H9 (cell line): ENCODE data around the gene PEX7. TPM values are rescaled to one million over a fixed set of nuclear protein-coding genes. Genes with fewer than 3 reads are reported as not detected.
"Not testable (repeated sequence)": the region's sequence is repeated elsewhere in the genome, so short reads cannot be mapped to it uniquely, and the experiment has no call there.

Source experiments
- DNase-seq: peaks from one replicate; pipeline ENCODE4 v3.0.0-alpha.2; 2017
- H2AFZ ChIP-seq: one replicate; pipeline ENCODE4 v1.6.1; 2013; ENCODE audit warnings: mild to moderate bottlenecking, low read length, control low read depth, moderate library complexity
- H2AK5ac ChIP-seq: 2 replicates; pipeline ENCODE4 v1.6.1; 2013; ENCODE audit warnings: low read length, control low read depth, mixed read lengths; ENCODE audit not compliant: insufficient read length
- H2BK120ac ChIP-seq: one replicate; pipeline ENCODE4 v1.6.1; 2013; ENCODE audit warnings: low read depth, mild to moderate bottlenecking, low read length, control low read depth, inconsistent platforms; ENCODE audit not compliant: poor library complexity, severe bottlenecking
- H2BK12ac ChIP-seq: 2 replicates; pipeline ENCODE4 v1.6.1; 2013; ENCODE audit warnings: low read length, control low read depth, mixed read lengths, low read depth; ENCODE audit not compliant: insufficient read length
- H2BK15ac ChIP-seq: 2 replicates; pipeline ENCODE4 v1.6.1; 2013; ENCODE audit warnings: low read depth, low read length, control low read depth
- H2BK20ac ChIP-seq: one replicate; pipeline ENCODE4 v1.6.1; 2013; ENCODE audit warnings: low read depth, mild to moderate bottlenecking, low read length, control low read depth, inconsistent platforms; ENCODE audit not compliant: poor library complexity, severe bottlenecking
- H2BK5ac ChIP-seq: 2 replicates; pipeline ENCODE4 v1.6.1; 2013; ENCODE audit warnings: low read length, control low read depth, mixed read lengths; ENCODE audit not compliant: insufficient read length
- H3K14ac ChIP-seq: 2 replicates; pipeline ENCODE4 v1.6.1; 2013; ENCODE audit warnings: low read length, control low read depth; ENCODE audit not compliant: insufficient read depth
- H3K18ac ChIP-seq: 2 replicates; pipeline ENCODE4 v1.6.1; 2013; ENCODE audit warnings: low read depth, mild to moderate bottlenecking, mixed read lengths, low read length, control low read depth; ENCODE audit not compliant: insufficient read length
- H3K23ac ChIP-seq: 2 replicates; pipeline ENCODE4 v1.6.1; 2013; ENCODE audit warnings: low read length, control low read depth, mixed read lengths, low read depth; ENCODE audit not compliant: insufficient read length
- H3K23me2 ChIP-seq: 2 replicates; pipeline ENCODE4 v1.6.1; 2013; ENCODE audit warnings: low read depth, mild to moderate bottlenecking, mixed read lengths, low read length, control low read depth; ENCODE audit not compliant: insufficient read length, poor library complexity, severe bottlenecking
- H3K27ac ChIP-seq: 2 replicates; pipeline ENCODE4 v1.5.1; 2013; ENCODE audit warnings: low read length, control low read depth, mixed read lengths, low read depth; ENCODE audit not compliant: insufficient read length
- H3K27me3 ChIP-seq: 2 replicates; pipeline ENCODE4 v1.6.1; 2013; ENCODE audit warnings: low read length, control low read depth, inconsistent platforms; ENCODE audit not compliant: insufficient read depth
- H3K4ac ChIP-seq: 2 replicates; pipeline ENCODE4 v1.6.1; 2013; ENCODE audit warnings: low read depth, mild to moderate bottlenecking, control low read depth, inconsistent platforms, low read length, moderate library complexity
- H3K4me1 ChIP-seq: 2 replicates; pipeline ENCODE4 v1.6.1; 2013; ENCODE audit warnings: low read length, control low read depth, inconsistent platforms; ENCODE audit not compliant: insufficient read depth
- H3K4me2 ChIP-seq: 2 replicates; pipeline ENCODE4 v1.6.1; 2013; ENCODE audit warnings: low read length, control low read depth, mixed read lengths; ENCODE audit not compliant: insufficient read length, insufficient read depth
- H3K56ac ChIP-seq: 2 replicates; pipeline ENCODE4 v1.6.1; 2013; ENCODE audit warnings: low read depth, mild to moderate bottlenecking, mixed read lengths, low read length, control low read depth; ENCODE audit not compliant: insufficient read length
- H3K79me1 ChIP-seq: 2 replicates; pipeline ENCODE4 v1.6.1; 2013; ENCODE audit warnings: low read depth, mild to moderate bottlenecking, moderate library complexity, low read length, control low read depth, inconsistent platforms; ENCODE audit not compliant: insufficient read depth, poor library complexity, severe bottlenecking
- H3K79me2 ChIP-seq: 2 replicates; pipeline ENCODE4 v1.6.1; 2013; ENCODE audit warnings: low read length, control low read depth, inconsistent platforms; ENCODE audit not compliant: insufficient read depth
- H3K9ac ChIP-seq: 2 replicates; pipeline ENCODE4 v1.6.1; 2013; ENCODE audit warnings: low read length, control low read depth, mixed read lengths; ENCODE audit not compliant: insufficient read length; ENCODE audit errors: extremely low read depth
- H3K9me3 ChIP-seq: one replicate; pipeline ENCODE4 v1.6.1; 2013; ENCODE audit warnings: low read depth, low read length, inconsistent platforms; ENCODE audit not compliant: control insufficient read depth
- H3T11ph ChIP-seq: one replicate; pipeline ENCODE4 v1.6.1; 2013; ENCODE audit warnings: mild to moderate bottlenecking, low read length, control low read depth, inconsistent platforms
- H4K20me1 ChIP-seq: one replicate; pipeline ENCODE4 v1.6.1; 2013; ENCODE audit not compliant: control insufficient read depth, insufficient read length, insufficient read depth
- H4K5ac ChIP-seq: 2 replicates; pipeline ENCODE4 v1.6.1; 2013; ENCODE audit warnings: low read depth, mild to moderate bottlenecking, mixed read lengths, low read length, control low read depth; ENCODE audit not compliant: insufficient read length
- H4K8ac ChIP-seq: replicated peaks from 2 replicates; pipeline ENCODE4 v1.6.1; 2013; ENCODE audit warnings: low read length, control low read depth, mixed read lengths, low read depth; ENCODE audit not compliant: insufficient read length
- H4K91ac ChIP-seq: 2 replicates; pipeline ENCODE4 v1.6.1; 2013; ENCODE audit warnings: low read depth, mild to moderate bottlenecking, moderate library complexity, mixed read lengths, low read length, control low read depth; ENCODE audit not compliant: insufficient read length
- H3K27ac Mint-ChIP-seq, 3 experiments: 2 replicates in 2 of 3; 3 replicates in 1 of 3; pipeline ENCODE4 v1.8.0; 2020 to 2021; ENCODE audit warnings: mixed read lengths in 3 of 3, mild to moderate bottlenecking in 1 of 3, moderate library complexity in 1 of 3
- H3K27me3 Mint-ChIP-seq: 2 replicates; pipeline ENCODE4 v1.8.0; 2021; ENCODE audit warnings: low read depth, mild to moderate bottlenecking, moderate library complexity, mixed read lengths
- H3K36me3 Mint-ChIP-seq, 3 experiments: 2 replicates in 2 of 3; 3 replicates in 1 of 3; pipeline ENCODE4 v1.8.0; 2020 to 2021; ENCODE audit warnings: low read depth in 3 of 3, mixed read lengths in 3 of 3; ENCODE audit not compliant: insufficient read depth in 1 of 3
- H3K4me1 Mint-ChIP-seq, 2 experiments: 2 replicates each; pipeline ENCODE4 v1.8.0; 2020; ENCODE audit warnings: mixed read lengths in 2 of 2
- H3K4me3 Mint-ChIP-seq, 2 experiments: 2 replicates in 1 of 2; 3 replicates in 1 of 2; pipeline ENCODE4 v1.8.0; 2020 to 2021; ENCODE audit warnings: mild to moderate bottlenecking in 2 of 2, mixed read lengths in 2 of 2, moderate library complexity in 1 of 2
- H3K9me3 Mint-ChIP-seq, 2 experiments: 2 replicates in 1 of 2; 3 replicates in 1 of 2; pipeline ENCODE4 v1.8.0; 2020; ENCODE audit warnings: mild to moderate bottlenecking in 2 of 2, mixed read lengths in 2 of 2, moderate library complexity in 1 of 2
- WGBS: extraction: QIAGEN DNeasy Blood & Tissue Kit; methylation state at CpG from one replicate; pipeline ENCODE4 v1.1.7; 2013; ENCODE audit warnings: missing lambda C conversion rate, low lambda C conversion rate, mixed read lengths; ENCODE audit not compliant: insufficient read length; ENCODE audit errors: extremely low coverage; 5-methylcytosine and 5-hydroxymethylcytosine counted together
- total RNA-seq: library from RNA; stranded (reverse); gene quantifications from 2 replicates; pipeline ENCODE4 v1.2.1, GENCODE V29; 2021

The PEX7 gene
- total RNA-seq, 1 experiment from 2014 or later = 8.4 TPM

GRCh38 chr6:136849979-136850563 is 27.7 kb downstream of the PEX7 start:
- H2AFZ ChIP-seq, H2BK5ac ChIP-seq, H3K27ac Mint-ChIP-seq, H3K23me2 ChIP-seq, H4K91ac ChIP-seq, H4K20me1 ChIP-seq, H3K4me2 ChIP-seq, H3K27ac ChIP-seq, H3K23ac ChIP-seq, H2BK15ac ChIP-seq, H3K4me3 Mint-ChIP-seq, H4K8ac ChIP-seq, H3K56ac ChIP-seq, H3K27me3 ChIP-seq, H3K9me3 Mint-ChIP-seq, H2BK20ac ChIP-seq, H3K9me3 ChIP-seq, H3K4me1 Mint-ChIP-seq, H3K4me1 ChIP-seq, H3K27me3 Mint-ChIP-seq, H3K4ac ChIP-seq, H2AK5ac ChIP-seq, H3K18ac ChIP-seq, H2BK120ac ChIP-seq, H3K9ac ChIP-seq, H2BK12ac ChIP-seq, H4K5ac ChIP-seq, H3K14ac ChIP-seq, H3K79me1 ChIP-seq, H3T11ph ChIP-seq, H3K79me2 ChIP-seq, DNase-seq: not testable (repeated sequence)
- H3K36me3 Mint-ChIP-seq = peaks cover 39 to 44% (median 43%) of the 10 kb centered on the region in 3 experiments
- WGBS = no CpG with 5 or more reads among the region's 4 CpGs
